Ishikawa (cell line): Measurements from ENCODE around the gene RNF20.

Experiments used
- CEBPB ChIP-seq: IDR thresholded peaks from 2 replicates; pipeline ENCODE4 v1.6.1; 2012
- CREB1 ChIP-seq: IDR thresholded peaks from 2 replicates; pipeline ENCODE4 v1.6.1; 2012; ENCODE audit warnings: low read depth
- EGR1 ChIP-seq: IDR thresholded peaks from 2 replicates; pipeline ENCODE4 v1.6.1; 2012
- EP300 ChIP-seq: IDR thresholded peaks from 2 replicates; pipeline ENCODE4 v1.6.1; 2012; ENCODE audit warnings: borderline replicate concordance
- FOXM1 ChIP-seq: IDR thresholded peaks from 2 replicates; pipeline ENCODE4 v1.6.1; 2012; ENCODE audit warnings: low read depth, borderline replicate concordance
- RAD21 ChIP-seq: IDR thresholded peaks from 2 replicates; pipeline ENCODE4 v1.6.1; 2012; ENCODE audit warnings: low read depth
- TAF1 ChIP-seq: IDR thresholded peaks from 2 replicates; pipeline ENCODE4 v1.6.1; 2012; ENCODE audit warnings: low read depth, mild to moderate bottlenecking
- TEAD4 ChIP-seq: IDR thresholded peaks from 2 replicates; pipeline ENCODE4 v1.6.1; 2012
- YY1 ChIP-seq: IDR thresholded peaks from 2 replicates; pipeline ENCODE4 v1.6.1; 2012; ENCODE audit warnings: low read depth
- ZBTB7A ChIP-seq: IDR thresholded peaks from 2 replicates; pipeline ENCODE4 v1.6.1; 2012; ENCODE audit warnings: low read depth
- TF ChIP-seq, protein P1 (sequence below): IDR thresholded peaks from 2 replicates; pipeline ENCODE4 v1.6.1; 2012; ENCODE audit warnings: low read depth, mild to moderate bottlenecking
- TF ChIP-seq, protein P2 (sequence below): IDR thresholded peaks from 2 replicates; pipeline ENCODE4 v1.6.1; 2012

DNA sequence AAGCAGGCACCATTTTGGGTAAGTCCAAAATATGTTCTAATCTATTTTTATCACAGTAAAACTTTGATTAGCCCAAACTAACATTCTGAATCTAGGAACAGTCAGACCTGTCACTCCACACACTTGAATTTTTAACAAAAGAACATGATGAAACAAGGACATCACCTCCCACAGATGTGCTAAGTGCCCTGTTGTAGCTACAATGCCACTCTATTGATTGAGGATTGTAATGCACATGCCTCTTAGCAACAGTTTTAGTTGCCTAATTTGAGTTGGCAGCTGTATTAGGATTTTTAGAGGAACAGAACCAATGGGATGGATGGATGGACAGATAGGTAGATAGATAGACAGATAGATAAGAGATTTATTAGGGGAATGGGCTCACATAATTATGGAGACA lies 20.3 kb upstream of the RNF20 start:
- TF ChIP-seq, protein P1, sequence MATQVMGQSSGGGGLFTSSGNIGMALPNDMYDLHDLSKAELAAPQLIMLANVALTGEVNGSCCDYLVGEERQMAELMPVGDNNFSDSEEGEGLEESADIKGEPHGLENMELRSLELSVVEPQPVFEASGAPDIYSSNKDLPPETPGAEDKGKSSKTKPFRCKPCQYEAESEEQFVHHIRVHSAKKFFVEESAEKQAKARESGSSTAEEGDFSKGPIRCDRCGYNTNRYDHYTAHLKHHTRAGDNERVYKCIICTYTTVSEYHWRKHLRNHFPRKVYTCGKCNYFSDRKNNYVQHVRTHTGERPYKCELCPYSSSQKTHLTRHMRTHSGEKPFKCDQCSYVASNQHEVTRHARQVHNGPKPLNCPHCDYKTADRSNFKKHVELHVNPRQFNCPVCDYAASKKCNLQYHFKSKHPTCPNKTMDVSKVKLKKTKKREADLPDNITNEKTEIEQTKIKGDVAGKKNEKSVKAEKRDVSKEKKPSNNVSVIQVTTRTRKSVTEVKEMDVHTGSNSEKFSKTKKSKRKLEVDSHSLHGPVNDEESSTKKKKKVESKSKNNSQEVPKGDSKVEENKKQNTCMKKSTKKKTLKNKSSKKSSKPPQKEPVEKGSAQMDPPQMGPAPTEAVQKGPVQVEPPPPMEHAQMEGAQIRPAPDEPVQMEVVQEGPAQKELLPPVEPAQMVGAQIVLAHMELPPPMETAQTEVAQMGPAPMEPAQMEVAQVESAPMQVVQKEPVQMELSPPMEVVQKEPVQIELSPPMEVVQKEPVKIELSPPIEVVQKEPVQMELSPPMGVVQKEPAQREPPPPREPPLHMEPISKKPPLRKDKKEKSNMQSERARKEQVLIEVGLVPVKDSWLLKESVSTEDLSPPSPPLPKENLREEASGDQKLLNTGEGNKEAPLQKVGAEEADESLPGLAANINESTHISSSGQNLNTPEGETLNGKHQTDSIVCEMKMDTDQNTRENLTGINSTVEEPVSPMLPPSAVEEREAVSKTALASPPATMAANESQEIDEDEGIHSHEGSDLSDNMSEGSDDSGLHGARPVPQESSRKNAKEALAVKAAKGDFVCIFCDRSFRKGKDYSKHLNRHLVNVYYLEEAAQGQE, result no peak
- TF ChIP-seq CEBPB (no peak), CREB1 (no peak), ZBTB7A (no peak), TAF1 (no peak), FOXM1 (no peak), YY1 (no peak), EP300 (no peak), EGR1 (no peak), RAD21 (no peak), TEAD4 (no peak)
- TF ChIP-seq, protein P2, sequence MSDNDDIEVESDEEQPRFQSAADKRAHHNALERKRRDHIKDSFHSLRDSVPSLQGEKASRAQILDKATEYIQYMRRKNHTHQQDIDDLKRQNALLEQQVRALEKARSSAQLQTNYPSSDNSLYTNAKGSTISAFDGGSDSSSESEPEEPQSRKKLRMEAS, result no peak
